RPMI7951 (cell line): ENCODE measurements around the gene FAM117A. TPM values are rescaled to one million over a fixed set of nuclear protein-coding genes. Genes with fewer than 3 reads are reported as not detected.
A peak's percentile ranks its signal among the peaks of the same experiment; 100 is the strongest.
"Not testable (repeated sequence)": the region's sequence is repeated elsewhere in the genome, so short reads cannot be mapped to it uniquely, and the experiment has no call there.

Experiments
- DNase-seq: peaks from one replicate; pipeline ENCODE4 v3.0.0-alpha.2; 2012; ENCODE audit warnings: low read depth
- total RNA-seq: library from RNA; depleted of rRNA; stranded (reverse); fragments of >200 nt; shearing (Covaris generic); gene quantifications from 2 replicates; pipeline ENCODE4 v1.2.3, GENCODE V29; 2014

The FAM117A gene
- total RNA-seq, 1 experiment from 2014 or later, result 3.5 TPM

DNA sequence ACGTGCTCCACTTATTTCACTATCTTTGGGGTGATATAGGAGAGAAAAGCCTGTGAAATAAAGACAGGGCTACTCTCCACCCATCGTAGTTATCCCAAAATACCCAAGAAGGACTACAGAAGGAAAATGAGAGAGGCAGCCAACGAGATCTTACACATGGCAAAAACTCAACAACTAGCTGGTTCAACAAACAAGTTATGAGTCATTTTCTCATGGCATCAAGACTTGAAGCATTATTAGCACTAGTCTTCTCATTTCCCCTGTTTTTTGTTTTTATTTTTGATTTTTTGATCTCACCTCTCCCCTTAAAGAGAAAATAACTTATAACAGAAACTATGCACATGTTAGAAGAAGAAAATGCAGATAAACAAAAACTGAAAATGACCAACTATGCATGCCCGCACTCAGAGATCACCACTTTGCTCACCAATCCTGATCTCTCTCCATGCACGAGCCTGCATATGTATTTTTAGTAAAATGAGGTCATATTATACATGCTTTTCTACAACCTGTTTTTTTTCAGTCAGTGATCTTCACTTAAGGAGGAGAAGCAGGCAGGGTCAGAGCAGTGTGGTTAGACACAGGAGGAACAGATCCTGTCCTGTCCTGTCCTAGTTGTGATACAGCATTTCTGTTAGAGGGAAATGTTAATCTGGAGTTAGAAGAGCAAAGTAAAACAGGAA, 22.8 kb downstream of the FAM117A start:
- DNase-seq, result no peak

DNA sequence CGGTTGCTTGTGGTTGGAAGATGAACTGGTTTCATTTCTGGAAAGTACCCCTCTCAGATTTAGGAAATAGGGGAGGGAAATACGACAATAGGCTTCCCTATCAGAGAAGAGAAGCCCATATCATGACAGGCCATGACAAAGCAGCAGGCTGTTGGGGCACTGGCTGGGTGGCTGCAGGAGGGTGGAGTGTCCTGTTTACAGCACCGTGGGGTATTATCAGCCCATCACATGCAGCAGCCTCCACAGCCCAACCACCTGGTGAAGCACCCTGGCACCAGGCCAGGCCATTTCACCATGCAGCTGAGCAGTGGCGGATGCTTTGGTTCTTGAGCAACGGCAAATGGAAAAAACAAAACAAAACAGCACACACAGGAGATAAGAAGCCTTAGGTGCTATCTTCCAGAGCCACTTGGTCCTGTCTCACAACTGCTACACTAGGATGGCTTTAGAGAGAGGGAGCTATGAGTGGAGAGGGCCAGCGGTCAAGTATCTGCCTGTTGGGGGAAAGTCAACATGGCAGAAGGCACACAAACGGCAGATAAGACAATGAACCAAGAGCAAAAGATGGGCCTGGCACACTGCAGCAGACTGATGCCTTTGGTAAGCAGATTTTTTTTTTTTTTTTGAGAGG, 24.2 kb downstream of the FAM117A start:
- no peak for DNase-seq

DNA sequence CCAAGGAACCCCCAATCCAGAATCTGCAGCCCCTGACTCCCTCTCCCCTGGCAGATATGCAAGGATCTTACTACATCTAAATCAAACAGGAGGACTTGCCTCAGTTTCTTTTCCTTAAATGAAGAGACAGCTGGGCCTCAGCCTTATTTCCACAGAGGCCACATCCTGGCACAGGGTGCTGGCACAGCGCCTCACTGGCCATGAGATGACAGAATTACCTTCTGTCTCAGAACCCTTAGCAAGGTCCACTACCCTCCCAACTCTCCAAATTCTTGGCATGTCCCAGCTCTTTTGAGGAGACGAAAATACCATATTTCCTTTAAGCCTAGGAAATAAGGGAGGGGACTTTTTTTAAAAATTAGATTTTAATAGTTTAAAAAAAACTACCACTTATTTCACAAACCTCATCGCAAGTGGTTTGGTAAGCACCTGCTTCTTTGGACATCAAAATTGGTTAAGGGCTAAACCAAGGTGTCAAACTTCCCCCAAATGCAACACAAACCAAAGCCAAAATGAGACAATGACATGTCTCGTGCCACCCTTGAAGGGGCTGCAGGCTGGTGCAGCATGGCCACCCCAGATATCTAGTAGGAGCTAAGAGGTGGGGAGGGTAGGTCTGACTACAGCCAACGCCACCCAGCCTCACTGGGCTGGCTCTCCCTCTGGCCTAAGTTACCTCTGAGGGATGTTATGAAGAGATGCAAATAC, 25.3 kb downstream of the FAM117A start:
- DNase-seq, result no peak

DNA sequence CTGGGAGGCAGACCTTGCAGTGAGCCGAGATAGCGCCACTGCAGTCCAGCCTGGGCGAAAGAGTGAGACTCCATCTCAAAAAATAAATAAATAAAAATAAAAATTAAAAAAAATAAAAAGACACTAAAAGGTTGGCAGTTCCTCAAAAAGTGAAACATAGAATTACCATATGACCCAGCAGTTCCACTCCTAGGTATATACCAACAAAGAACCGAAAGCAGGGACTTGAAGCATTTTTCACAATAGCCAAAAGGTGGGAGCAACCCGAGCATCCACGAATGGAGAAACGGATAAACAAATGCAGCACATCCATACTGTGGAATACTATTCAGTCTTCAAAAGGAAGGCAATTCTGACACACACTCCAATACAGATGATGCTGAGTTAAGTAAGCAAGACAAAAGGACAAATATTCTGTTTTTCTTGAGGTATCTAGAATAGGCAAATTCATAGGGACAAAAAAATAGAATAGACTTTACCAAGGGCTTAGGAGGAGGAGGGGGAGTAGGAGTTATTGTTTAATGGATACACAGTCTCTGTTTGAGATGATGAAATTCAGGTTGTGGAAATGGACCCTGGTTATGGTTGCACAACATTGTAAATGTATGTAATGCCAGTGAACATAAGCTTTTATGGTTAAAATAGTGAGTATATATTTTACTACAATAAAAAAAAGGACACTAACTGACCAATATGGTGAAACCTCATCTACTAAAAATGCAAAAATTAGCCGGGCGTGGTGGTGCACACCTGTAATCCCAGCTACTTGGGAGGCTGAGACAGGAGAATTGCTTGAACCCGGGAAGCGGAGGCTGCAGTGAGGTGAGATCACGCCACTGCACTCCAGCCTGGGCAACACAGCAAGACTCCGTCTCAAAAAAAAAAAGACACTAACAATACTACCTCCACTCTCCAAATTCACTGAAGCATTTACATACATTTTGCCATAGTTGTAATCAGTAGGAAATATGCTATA, 29.1 kb downstream of the FAM117A start:
- no peak for DNase-seq

DNA sequence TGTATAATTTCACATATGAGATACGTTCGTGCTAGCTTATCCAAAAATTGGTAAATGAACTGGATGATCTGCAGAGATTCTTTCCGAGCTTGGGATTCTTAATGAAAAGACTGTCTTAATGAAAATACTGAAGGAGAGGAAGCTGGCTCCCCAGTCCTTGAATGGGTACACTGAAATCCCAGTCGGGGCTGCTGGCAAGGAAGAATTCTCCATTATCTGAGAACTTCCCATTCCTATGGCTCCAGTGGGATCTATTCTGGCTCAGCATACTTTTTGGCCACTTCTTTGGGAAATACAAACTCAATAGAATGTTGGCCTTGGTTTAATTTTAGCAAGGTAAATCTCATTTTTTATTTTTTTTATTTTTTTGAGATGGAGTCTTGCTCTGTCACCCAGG, 32.5 kb downstream of the FAM117A start:
- DNase-seq, result no peak

DNA sequence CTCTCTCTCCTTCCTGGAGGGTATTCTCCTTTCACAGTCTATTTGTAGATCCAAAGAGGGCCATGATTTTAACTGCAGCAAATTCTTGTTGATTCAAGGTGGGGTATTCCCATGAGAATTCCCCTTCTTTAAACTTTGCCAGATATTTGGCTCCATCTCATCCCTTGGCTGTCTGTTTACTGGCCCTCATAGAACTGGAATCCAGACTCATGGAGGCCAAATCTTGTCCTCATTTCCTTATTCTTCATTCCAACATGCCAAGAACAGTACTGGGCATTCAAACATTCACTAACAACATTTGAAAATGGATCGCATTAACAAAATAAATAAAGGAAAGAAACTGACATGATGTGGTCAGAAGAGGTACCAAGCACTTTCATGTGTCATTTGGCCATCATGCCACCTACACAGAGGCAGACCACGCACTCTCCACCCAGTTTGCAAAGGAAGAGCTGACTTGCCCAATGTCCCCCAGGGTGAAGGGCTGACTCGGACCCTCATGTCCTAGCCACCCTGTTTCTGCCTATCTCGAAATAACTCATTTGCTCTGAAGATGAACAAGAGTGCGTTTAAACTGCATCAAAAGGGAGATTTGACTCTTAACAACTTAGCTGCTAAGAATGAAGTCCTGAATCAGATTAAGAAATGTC, 33.0 kb downstream of the FAM117A start:
- no peak for DNase-seq

DNA sequence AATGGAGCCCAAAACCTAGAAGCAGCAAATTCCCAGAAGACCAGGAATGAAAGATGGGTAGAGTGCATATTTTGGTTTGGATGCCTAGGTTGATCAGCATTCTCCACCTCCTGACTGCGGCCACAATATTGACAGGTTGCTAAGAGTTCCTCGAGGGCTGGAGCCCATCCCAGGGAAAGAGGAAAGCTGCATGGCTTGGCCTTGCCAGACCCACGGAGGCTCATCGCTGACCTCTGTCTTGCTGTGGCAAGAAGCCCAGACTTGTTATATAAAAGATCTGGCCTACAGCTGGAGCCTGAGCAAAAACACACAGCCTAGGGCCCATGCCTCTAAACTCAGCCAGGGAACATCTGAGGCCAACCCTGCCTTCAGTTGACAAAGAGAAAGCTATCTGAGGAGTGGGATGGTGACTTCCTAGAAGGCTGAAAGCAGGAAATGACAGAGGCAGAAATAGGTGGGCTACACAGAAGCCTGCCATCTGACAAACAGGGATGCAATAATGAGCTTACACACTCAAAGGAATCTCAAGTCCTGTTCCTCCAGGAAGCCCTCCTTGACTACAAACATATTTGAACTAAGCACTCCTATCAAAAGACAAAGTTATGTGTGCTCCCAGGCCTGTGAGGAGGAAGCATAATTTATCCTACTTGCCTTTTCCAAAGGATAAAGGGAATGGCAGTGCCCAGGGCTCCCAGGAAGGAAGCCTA, 33.7 kb downstream of the FAM117A start:
- peak; percentile 85 for DNase-seq

DNA sequence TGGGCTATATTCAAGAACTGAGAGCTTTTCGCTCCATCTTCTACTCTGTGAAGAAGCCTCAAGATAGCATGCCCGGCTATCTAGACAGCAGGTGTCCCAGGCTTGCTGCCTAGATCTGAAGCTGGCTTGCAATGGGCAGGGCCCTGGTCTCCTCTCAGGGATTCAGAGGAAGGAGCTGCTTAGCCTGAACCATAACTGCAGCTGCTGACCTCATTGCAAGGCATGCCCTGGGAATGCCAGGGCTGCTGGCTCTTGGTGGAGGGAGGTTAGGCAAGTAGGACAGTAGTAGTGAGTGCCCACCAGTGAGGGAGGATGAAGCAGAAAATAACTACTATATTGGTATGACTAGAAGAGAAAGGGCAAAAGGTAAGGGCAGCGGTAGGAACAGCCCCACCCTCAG, 34.9 kb downstream of the FAM117A start:
- DNase-seq, result no peak

DNA sequence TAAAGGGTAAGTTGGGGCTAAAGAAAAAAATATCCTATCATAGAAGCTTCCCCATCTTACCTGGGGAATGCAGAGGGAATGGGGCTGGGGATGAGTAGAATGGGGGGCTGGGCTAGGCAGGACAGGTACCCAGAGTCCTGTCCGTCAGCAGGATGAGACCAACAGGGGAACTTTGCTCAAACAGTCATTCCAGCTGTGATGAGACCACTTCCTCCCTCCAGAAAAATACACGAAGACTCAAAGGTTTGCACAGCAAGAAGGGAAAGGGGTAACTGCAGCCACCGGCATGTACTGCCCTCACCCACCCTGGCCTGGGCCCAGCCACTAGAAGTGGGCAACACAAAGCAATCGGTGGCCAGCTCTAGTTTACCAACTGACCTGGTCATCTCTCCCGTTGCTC, 35.5 kb downstream of the FAM117A start:
- DNase-seq, result no peak

DNA sequence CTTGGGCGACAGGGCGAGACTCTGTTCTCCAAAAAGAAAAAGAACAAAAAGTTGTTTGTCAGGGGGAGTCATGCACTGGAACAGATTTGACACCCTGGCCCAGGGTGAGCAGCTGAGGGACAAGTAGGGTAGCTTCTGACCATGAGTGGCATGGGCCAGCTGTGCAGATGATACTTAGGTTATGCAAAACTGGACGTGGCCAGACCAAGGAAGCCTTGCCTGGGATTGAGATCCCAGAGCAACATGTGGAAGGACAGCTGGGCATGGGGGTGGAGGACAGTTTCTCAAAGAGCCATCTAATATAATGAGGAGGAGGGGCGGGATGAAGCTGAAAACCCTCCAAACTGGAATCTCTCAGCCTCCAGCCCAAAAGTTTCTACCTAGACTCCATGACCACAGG, 36.6 kb downstream of the FAM117A start:
- no peak for DNase-seq

DNA sequence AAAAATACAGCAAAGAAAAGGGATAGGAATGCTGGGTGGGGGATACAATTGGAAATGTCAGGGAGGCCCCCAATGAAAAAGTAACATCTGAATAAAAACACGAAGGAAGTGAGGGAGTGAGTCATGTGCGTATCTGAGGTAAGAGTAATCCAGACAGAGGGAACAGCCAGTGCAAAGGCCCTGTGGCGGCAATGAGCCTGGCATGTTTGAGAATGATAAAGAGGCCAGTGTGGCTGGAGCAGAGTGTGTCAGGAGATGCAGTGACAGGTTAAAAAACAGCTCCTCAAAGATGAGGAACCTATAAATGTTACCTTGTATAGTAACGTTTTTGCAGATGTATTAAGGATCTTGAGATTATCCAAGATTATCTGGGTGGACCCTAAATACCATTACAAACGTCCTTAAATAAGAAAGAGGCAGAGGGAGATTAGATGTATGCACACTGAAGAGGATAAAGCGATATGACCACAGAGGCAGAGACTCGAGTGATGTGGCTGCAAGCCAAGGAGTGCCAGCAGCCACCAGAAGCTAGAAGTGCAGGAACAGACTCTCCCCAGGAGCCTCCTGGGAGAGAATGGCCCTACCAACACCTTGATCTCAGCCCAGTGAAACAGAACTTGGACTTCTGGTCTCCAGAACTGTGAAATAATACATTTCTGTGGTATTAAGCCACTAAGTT, 38.3 kb downstream of the FAM117A start:
- no peak for DNase-seq

DNA sequence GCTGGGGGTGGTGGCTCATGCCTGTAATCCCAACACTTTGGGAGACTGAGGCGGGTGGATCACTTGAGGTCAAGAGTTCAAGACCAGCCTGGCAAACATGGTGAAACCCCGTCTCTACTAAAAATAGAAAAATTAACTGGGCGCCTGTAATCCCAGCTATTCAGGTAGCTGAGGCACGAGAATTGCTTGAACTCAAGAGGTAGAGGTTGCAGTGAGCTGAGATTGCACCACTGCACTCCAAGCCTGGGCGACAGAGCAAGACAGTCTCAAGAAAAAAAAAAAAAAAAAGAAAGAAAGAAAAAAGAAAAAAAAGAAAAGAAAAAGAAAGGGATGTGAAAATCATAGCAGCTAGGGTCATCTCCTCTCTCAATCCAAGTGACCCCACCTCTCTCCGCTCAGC, 39.4 kb downstream of the FAM117A start:
- DNase-seq, result not testable (repeated sequence)

DNA sequence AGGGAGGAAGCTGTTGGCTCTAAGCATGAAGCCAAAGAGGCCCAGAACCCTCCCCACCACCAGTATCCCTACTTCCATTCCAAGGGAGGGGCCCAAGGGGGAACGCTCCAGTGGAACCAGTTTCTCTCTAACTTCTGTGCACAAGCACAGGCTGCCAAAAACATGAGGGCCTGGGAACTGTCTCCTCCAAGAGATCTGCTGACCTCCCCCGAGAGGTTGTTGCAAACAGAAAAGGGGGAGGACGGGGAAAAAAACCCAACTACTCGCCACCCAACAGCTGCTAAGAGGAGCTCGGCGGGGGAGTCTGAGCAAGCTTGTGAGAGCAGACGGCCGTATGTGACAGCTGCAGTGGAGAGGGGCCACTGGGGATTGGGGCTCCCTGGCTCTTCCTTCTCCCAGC, 40.5 kb downstream of the FAM117A start:
- no peak for DNase-seq

DNA sequence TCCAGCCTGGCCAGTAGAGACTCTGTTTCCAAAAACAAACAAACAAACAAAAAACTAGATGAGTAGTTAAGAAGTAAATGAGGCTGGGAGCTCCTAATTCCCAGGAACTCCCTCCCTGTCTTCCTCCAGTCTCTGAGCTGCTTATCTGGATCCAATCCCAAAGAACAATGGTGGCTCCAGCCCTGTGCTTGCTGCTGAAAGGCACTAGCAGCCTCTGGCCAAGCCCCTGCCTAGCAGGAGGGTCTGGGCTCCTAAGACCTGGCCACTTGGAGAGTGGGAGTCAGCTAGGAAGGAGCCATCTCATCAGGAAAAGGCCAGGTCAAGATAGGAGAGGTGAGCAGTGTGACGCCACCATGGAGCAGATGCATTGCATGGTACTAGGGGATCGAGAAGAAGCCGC, 41.9 kb downstream of the FAM117A start:
- no peak for DNase-seq

DNA sequence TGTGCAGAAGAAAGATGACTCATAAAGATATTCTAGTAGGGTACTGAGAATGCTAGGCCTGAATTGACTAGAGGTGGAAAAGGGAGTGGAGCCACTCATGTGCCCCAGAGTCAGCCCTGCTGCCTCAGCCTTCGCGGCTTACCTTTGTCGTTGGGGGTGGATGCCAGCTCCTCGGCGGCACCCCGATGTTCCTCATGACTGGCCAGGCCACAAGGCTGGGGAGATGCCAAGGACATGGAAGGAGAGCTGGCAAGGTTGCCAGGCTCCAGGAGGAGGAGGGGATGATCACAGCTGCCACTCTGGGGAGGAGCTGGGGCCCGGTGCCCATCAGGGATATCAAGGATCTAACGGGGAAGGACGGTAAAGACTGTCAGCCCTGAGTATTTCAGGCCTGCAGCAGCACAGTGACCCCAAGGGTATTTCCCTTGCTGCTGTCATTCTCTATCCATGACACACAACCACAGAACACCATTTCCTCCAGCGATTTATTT, 46.5 kb downstream of the FAM117A start:
- peak; percentile 57 for DNase-seq

DNA sequence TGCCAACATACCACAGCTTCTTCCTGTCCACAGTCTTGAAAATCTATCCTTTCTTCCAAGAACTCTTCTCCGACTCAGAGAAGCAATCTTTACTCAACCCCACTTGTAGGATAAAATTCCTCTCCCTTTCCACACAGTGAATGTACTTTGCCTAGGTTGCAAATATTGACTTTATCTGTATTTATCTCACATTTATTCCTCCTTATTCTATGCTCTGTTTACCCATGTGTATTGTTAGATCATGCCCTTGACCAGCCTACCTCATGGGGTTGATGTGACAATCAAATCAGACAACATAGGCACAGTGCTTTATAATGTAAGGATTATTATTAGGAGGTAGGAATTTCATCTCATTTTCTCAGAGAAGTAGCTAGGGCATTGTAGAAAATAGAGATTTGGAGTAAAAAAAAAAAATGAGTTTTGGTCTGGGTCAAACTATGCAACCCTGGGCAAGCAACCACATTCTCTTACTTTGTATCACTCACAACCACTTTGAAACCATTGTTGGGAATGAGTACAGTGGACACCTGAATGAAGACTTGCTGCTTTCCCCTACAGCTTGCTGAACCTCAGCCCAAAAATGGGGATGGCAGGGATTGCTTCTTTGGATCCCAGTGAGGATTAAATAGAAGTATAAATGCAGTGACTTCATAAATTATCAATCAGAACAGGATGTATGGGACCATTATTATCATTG, 47.1 kb downstream of the FAM117A start:
- no peak for DNase-seq

DNA sequence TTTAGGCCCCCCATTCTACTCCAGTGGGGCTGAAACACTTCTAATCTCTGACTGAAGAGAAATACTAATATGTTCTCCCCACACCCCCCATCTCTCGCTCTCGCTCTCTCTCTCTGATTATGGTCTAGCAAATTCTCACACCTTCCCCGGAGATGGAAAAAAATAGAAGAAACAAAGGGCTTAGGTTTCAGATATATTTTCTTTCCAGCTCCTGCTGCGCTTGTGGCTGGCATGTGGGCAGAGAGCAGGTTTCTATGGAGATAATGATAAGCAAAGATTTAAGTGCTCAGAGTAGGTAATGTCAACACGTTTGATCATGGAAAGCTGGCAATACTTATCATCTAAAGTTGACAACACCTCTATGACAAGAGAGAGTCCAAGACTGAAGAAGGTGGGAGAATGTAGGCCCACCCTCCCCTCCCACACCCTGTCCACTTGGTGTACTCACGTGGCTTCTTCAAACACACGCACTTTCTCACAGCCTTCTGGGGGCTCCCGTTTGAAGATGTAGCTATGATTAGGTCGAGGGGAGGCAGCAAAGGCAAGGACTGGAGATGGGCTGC, 48.1 kb downstream of the FAM117A start:
- DNase-seq, result no peak

DNA sequence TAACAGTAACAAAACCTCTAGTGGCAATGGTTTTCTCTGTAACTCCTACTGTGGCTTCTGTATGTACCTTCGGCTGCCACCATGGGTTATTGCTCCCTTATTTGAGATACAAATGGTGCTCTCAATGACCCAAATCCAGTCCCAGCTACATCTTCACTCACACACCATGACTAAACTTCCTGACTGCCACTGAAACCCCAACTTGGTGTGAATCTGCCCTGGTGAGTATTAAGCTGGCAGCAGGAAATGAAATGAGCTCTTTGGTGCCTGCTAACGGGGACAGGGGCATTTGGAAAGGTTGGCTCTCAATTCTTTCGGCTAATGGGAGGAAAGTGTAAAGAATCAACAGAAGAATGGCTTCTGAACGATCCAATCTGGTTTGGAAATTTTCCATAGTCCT, 48.7 kb downstream of the FAM117A start:
- no peak for DNase-seq
